HG03521 (cell line): ENCODE data around the gene CDX1.

Source experiments
- ATAC-seq: cut with Tn5 transposase; IDR thresholded peaks from one replicate; pipeline ENCODE4 v1.9.1; 2021; ENCODE audit warnings: mild to moderate bottlenecking, moderate library complexity; ENCODE audit not compliant: unreplicated experiment

CDX1 gene

GRCh38 chr5:150161242-150162141 lies 5.1 kb upstream of the CDX1 start:
- peak; percentile 71 for ATAC-seq

- no peak for ATAC-seq
Measured at GRCh38 chr5:150162142-150162513, 4.5 kb upstream of the CDX1 start.

GRCh38 chr5:150163035-150163434 lies 3.5 kb upstream of the CDX1 start:
- no peak for ATAC-seq

- ATAC-seq = no peak
Measured at GRCh38 chr5:150163547-150164059, 3.0 kb upstream of the CDX1 start.

GRCh38 chr5:150164211-150164980 lies 2.2 kb upstream of the CDX1 start:
- ATAC-seq = no peak

GRCh38 chr5:150166037-150166649 lies 435 bp upstream of the CDX1 start:
- ATAC-seq = no peak

GRCh38 chr5:150167512-150167850 lies 903 bp downstream of the CDX1 start:
- no peak for ATAC-seq

- ATAC-seq = no peak
Measured at GRCh38 chr5:150167908-150168307, 1.3 kb downstream of the CDX1 start.

- ATAC-seq = no peak
Measured at GRCh38 chr5:150168864-150169263, 2.3 kb downstream of the CDX1 start.

- no peak for ATAC-seq
Measured at GRCh38 chr5:150172145-150172544, 5.6 kb downstream of the CDX1 start.

- no peak for ATAC-seq
Measured at GRCh38 chr5:150172556-150172955, 6.0 kb downstream of the CDX1 start.

GRCh38 chr5:150173161-150173560 lies 6.6 kb downstream of the CDX1 start:
- no peak for ATAC-seq

- ATAC-seq = no peak
Measured at GRCh38 chr5:150174285-150174684, 7.7 kb downstream of the CDX1 start.

GRCh38 chr5:150175076-150175475 lies 8.5 kb downstream of the CDX1 start:
- ATAC-seq = no peak

GRCh38 chr5:150175536-150175935 lies 9.0 kb downstream of the CDX1 start:
- ATAC-seq = no peak

- no peak for ATAC-seq
Measured at GRCh38 chr5:150176745-150177477, 10.3 kb downstream of the CDX1 start.

- no peak for ATAC-seq
Measured at GRCh38 chr5:150177721-150178120, 11.1 kb downstream of the CDX1 start.

GRCh38 chr5:150178262-150178661 lies 11.7 kb downstream of the CDX1 start:
- no peak for ATAC-seq

GRCh38 chr5:150179019-150179620 lies 12.5 kb downstream of the CDX1 start:
- no peak for ATAC-seq

- ATAC-seq = no peak
Measured at GRCh38 chr5:150180241-150181026, 13.9 kb downstream of the CDX1 start.
